Stomach (tissue), 9 donors: ENCODE results near the gene NR2F2. TPM values are rescaled to one million over a fixed set of nuclear protein-coding genes. Genes with fewer than 3 reads are reported as not detected.

ENCODE experiments used
- DNase-seq, 2 donors: peaks; one replicate each; pipeline versions ENCODE4 v3.0.0 to v3.0.0-alpha.2; 2013 to 2019
- H3K27ac ChIP-seq, 5 donors: fragments of 200-600 bp in 4 of 5; sonication (generic) in 4 of 5; one replicate each; pipeline ENCODE4 v1.5.1; 2013 to 2019; ENCODE audit warnings: mild to moderate bottlenecking in 1 of 5, moderate library complexity in 1 of 5
- H3K27me3 ChIP-seq, 3 donors: fragments of 200-600 bp; sonication (generic); one replicate each; pipeline ENCODE4 v1.5.1; 2017 to 2019; ENCODE audit warnings: mixed run types in 1 of 3
- H3K36me3 ChIP-seq, 4 donors: fragments of 200-600 bp; sonication (generic); 1 replicate in 3 of 4; 2 replicates in 1 of 4; pipeline ENCODE4 v1.5.1; 2016 to 2019
- H3K4me1 ChIP-seq, 4 donors: fragments of 200-600 bp; sonication (generic); one replicate each; pipeline ENCODE4 v1.5.1; 2016 to 2019
- H3K4me3 ChIP-seq, 4 donors: fragments of 200-600 bp; sonication (generic) in 3 of 4; one replicate each; pipeline ENCODE4 v1.5.1; 2016 to 2019; ENCODE audit warnings: mild to moderate bottlenecking in 1 of 4
- H3K9me3 ChIP-seq, 4 donors: fragments of 200-600 bp; sonication (generic); one replicate each; pipeline ENCODE4 v1.5.1; 2016 to 2019
- CTCF ChIP-seq, 7 experiments: fragments of 450-650 bp in 4 of 7; fragments of 200-600 bp in 3 of 7; sonication (generic) in 3 of 7; IDR thresholded peaks; one replicate each; pipeline ENCODE4 v1.5.1; 2016 to 2019; ENCODE audit warnings: antibody characterized with exemption in 7 of 7, control low read depth in 2 of 7, mild to moderate bottlenecking in 1 of 7
- EP300 ChIP-seq: sonication (generic); formaldehyde crosslinking; IDR thresholded peaks from one replicate; pipeline ENCODE4 v1.6.1; 2017; ENCODE audit warnings: antibody characterized with exemption
- POLR2A ChIP-seq, 4 donors: fragments of 450-650 bp; IDR thresholded peaks; one replicate each; pipeline ENCODE4 v1.6.1; 2016; ENCODE audit warnings: antibody characterized with exemption in 4 of 4, control low read depth in 2 of 4, mild to moderate bottlenecking in 1 of 4, moderate library complexity in 1 of 4
- POLR2AphosphoS5 ChIP-seq, 3 donors: sonication (generic); formaldehyde crosslinking; IDR thresholded peaks; one replicate each; pipeline ENCODE4 v1.6.1; 2016; ENCODE audit warnings: antibody characterized with exemption in 3 of 3
- WGBS, 5 donors: extraction: QIAGEN DNeasy Blood & Tissue Kit in 3 of 5; methylation state at CpG; one replicate each; pipeline versions ENCODE4 v1.1.5 to v1.1.7; 2013 to 2018; 5-methylcytosine and 5-hydroxymethylcytosine counted together
- intact Hi-C: fragments of 100-400 bp; cut with DNase I; formaldehyde crosslinking; loops from one replicate; pipeline ENCODE4 v1.15.1; 2023; ENCODE audit warnings: low total_unique reads
- polyA plus RNA-seq, 3 donors: library from polyadenylated mRNA; stranded (reverse); fragments of 200-250 nt; gene quantifications; one replicate each; pipeline ENCODE4 v1.2.3, GENCODE V29; 2013
- total RNA-seq, 5 donors: library from RNA; depleted of rRNA; stranded (reverse); fragments of >200 nt; gene quantifications; one replicate each; pipeline versions ENCODE4 v1.1.0 to v1.2.3, GENCODE V29; 2014 to 2016
- donor health status: healthy with polysubstance abuse.
- donor health status: Bipolar disorder and iron deficiency.
- donor health status: healthy.

The NR2F2 gene
- total and polyA plus RNA-seq, 8 donors, result 30.9 to 96.2 (median 43.5) TPM

DNA sequence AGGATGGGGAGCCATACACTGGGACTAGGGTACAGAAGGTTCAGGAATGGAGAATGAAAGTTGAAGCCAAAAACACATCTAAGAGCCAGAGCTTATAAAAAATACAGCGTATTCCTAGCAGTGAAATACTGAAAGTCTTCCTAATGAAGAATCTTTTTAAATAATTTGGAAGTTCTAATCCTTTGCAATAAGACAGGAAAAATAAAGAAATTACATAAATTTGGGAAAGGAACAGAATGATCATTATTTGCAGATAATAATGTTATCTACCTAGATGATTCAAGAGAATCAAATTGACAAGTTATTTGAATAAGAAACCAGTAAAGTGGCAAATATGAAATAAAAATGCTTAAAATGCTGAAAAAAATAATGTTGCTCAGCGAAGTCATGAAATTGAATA is 32.3 kb upstream of the NR2F2 start:
- H3K36me3 ChIP-seq, result no peaks in the 10 kb centered on the region
- peaks cover 0 to 12% (median 6%) of the 10 kb centered on the region in 4 donors for H3K9me3 ChIP-seq
- H3K4me1 ChIP-seq, result peaks cover 0 to 9% (median 0%) of the 10 kb centered on the region in 4 donors
- no peaks in the 10 kb centered on the region for H3K27me3 ChIP-seq
- no peak overlapping the region for H3K27ac ChIP-seq
- H3K4me3 ChIP-seq, result no peak overlapping the region
- intact Hi-C loops, result no loop called here
- WGBS, 5 donors, result 92 to 99% (median 93%) methylated on average over 2 of the region's 2 CpGs
- no peak for DNase-seq
- TF ChIP-seq EP300 (no peak), CTCF (IDR thresholded peaks at IDR 0.05) (no peak), POLR2A (IDR thresholded peaks at IDR 0.05) (no peak)

GRCh38 chr15:96300836-96301235 is 29.7 kb upstream of the NR2F2 start:
- H3K4me1 ChIP-seq, result peaks cover 0 to 9% (median 0%) of the 10 kb centered on the region in 4 donors
- intact Hi-C loops, result no loop called here
- peak overlapping the region in 1 of 4 donors; percentile 1 for H3K4me3 ChIP-seq
- H3K27ac ChIP-seq, result peak overlapping the region in 1 of 5 donors; percentile 71
- peaks cover 0 to 12% (median 6%) of the 10 kb centered on the region in 4 donors for H3K9me3 ChIP-seq
- no peaks in the 10 kb centered on the region for H3K27me3 ChIP-seq
- DNase-seq, result peak in 1 of 2 donors; percentile 42
- WGBS, 5 donors, result 40 to 68% (median 56%) methylated on average over 5 of the region's 5 CpGs
- no peaks in the 10 kb centered on the region for H3K36me3 ChIP-seq
- TF ChIP-seq POLR2AphosphoS5 (IDR thresholded peaks at IDR 0.05), result no peak
- TF ChIP-seq EP300, result no peak
- no peak for TF ChIP-seq CTCF (IDR thresholded peaks at IDR 0.05)
- TF ChIP-seq POLR2A (IDR thresholded peaks at IDR 0.05), result no peak

DNA sequence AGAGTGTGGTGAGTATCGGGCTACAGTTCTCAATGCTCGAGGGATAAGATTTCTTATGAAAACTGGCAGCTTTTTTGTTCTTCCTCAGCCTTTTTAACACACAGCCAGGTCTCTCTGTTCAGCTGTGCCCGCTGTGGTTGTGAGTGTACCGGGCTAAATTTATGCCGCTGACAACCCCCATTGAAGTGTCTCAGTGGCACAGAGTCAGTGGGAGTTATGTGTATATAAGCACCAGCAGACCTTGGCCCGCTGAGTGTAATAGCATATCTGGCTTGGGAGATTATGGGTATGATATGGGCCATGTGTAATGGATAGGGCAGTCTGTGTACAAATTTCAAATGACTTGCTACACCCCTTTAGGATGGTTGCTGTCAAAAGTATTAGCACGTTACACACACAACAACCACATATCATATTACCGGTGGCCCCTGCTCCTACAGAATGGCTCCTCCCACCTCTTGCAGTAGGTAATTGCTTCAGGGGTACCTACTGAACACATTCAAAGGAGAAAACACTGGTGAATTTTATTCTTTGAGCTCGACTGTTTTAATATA is 26.9 kb upstream of the NR2F2 start:
- DNase-seq, result no peak
- Histone ChIP-seq H3K27me3 (no peaks in the 10 kb centered on the region), H3K27ac (peak overlapping the region in 1 of 5 donors; percentile 32), H3K9me3 (peaks cover 0 to 4% (median 2%) of the 10 kb centered on the region in 4 donors), H3K36me3 (no peaks in the 10 kb centered on the region), H3K4me3 (no peak overlapping the region), H3K4me1 (peaks cover 0 to 20% (median under 1%) of the 10 kb centered on the region in 4 donors)
- WGBS, 5 donors, result 77 to 85% (median 84%) methylated on average over 9 of the region's 9 CpGs
- intact Hi-C loops, result no loop called here
- TF ChIP-seq CTCF (IDR thresholded peaks at IDR 0.05), result no peak
- no peak for TF ChIP-seq EP300
- no peak for TF ChIP-seq POLR2AphosphoS5 (IDR thresholded peaks at IDR 0.05)
- no peak for TF ChIP-seq POLR2A (IDR thresholded peaks at IDR 0.05)

GRCh38 chr15:96304839-96305238 is 25.7 kb upstream of the NR2F2 start:
- Histone ChIP-seq H3K27ac (no peak overlapping the region), H3K4me1 (peaks cover 0 to 20% (median 2%) of the 10 kb centered on the region in 4 donors), H3K4me3 (no peak overlapping the region), H3K27me3 (no peaks in the 10 kb centered on the region), H3K9me3 (no peaks in the 10 kb centered on the region), H3K36me3 (no peaks in the 10 kb centered on the region)
- intact Hi-C loops, result no loop called here
- 57 to 91% (median 72%) methylated on average over 3 of the region's 3 CpGs for WGBS, 5 donors
- TF ChIP-seq EP300 (no peak), CTCF (IDR thresholded peaks at IDR 0.05) (no peak), POLR2AphosphoS5 (IDR thresholded peaks at IDR 0.05) (no peak), POLR2A (IDR thresholded peaks at IDR 0.05) (no peak)
- DNase-seq, result no peak
